IMR-90 (cell line): ENCODE results near the gene RAD51D. TPM values are rescaled to one million over a fixed set of nuclear protein-coding genes. Genes with fewer than 3 reads are reported as not detected.

ENCODE experiments used
- ATAC-seq: fragments of 200-7000 bp; cut with Tn5 transposase; 2 replicates; pipeline ENCODE4 v1.9.1; 2020; ENCODE audit warnings: low read depth, mild to moderate bottlenecking, moderate library complexity
- BruUV-seq: library from RNA; stranded (reverse); fragments of 400-500 nt; replicated peaks from 2 replicates; lab custom pipeline; 2021; lab: Mats Ljungman, UMichigan
- CTCF ChIA-PET: fragments of 300-600 bp; formaldehyde crosslinking; extraction: SDS; loops from one replicate; lab custom pipeline; 2021; ENCODE audit warnings: antibody characterized with exemption; lab: Yijun Ruan, JAX
- POLR2A ChIA-PET: fragments of 300-600 bp; sonication (Branson Sonifier 250); formaldehyde crosslinking; loops from one replicate; lab custom pipeline; 2022; ENCODE audit warnings: antibody characterized with exemption; ENCODE audit not compliant: unreplicated experiment; lab: Charles Lee
- DNase-seq: peaks from one replicate; pipeline ENCODE4 v3.0.0; 2013
- H2AFZ ChIP-seq: replicated peaks from 2 replicates; pipeline ENCODE3; 2013; ENCODE audit warnings: low read length, mild to moderate bottlenecking; ENCODE audit not compliant: poor library complexity
- H2AK5ac ChIP-seq: 2 replicates; pipeline ENCODE4 v1.6.1; 2013; ENCODE audit warnings: low read depth, low read length, inconsistent platforms
- H2AK9ac ChIP-seq: replicated peaks from 2 replicates; pipeline ENCODE3; 2013; ENCODE audit warnings: mild to moderate bottlenecking, low read depth, low read length, moderate library complexity; ENCODE audit not compliant: poor library complexity
- H2BK120ac ChIP-seq: 2 replicates; pipeline ENCODE4 v1.6.1; 2013; ENCODE audit warnings: low read depth, low read length, inconsistent platforms
- H2BK15ac ChIP-seq: 3 replicates; pipeline ENCODE4 v1.6.1; 2013; ENCODE audit warnings: low read depth, low read length, inconsistent platforms
- H2BK20ac ChIP-seq: 2 replicates; pipeline ENCODE4 v1.6.1; 2013; ENCODE audit warnings: low read depth, mild to moderate bottlenecking, inconsistent platforms, low read length, moderate library complexity
- H2BK5ac ChIP-seq: 2 replicates; pipeline ENCODE4 v1.6.1; 2013; ENCODE audit warnings: mild to moderate bottlenecking, low read depth, low read length, inconsistent platforms; ENCODE audit not compliant: poor library complexity, severe bottlenecking
- H3K14ac ChIP-seq: replicated peaks from 2 replicates; pipeline ENCODE4 v1.6.1; 2013; ENCODE audit warnings: low read depth, low read length, inconsistent platforms
- H3K18ac ChIP-seq: 2 replicates; pipeline ENCODE4 v1.6.1; 2013; ENCODE audit warnings: low read depth, low read length, control low read depth
- H3K23ac ChIP-seq: 2 replicates; pipeline ENCODE4 v1.6.1; 2013; ENCODE audit warnings: low read depth, low read length, inconsistent platforms
- H3K27ac ChIP-seq: 2 replicates; pipeline ENCODE4 v1.5.1; 2013; ENCODE audit warnings: mild to moderate bottlenecking, control low read depth, low read length; ENCODE audit not compliant: insufficient read depth
- H3K27me3 ChIP-seq: 2 replicates; pipeline ENCODE4 v1.6.1; 2013; ENCODE audit warnings: low read length; ENCODE audit not compliant: control insufficient read depth, insufficient read depth
- H3K36me3 ChIP-seq: 2 replicates; pipeline ENCODE4 v1.6.1; 2013; ENCODE audit warnings: low read length, mixed read lengths; ENCODE audit not compliant: control insufficient read depth, insufficient read depth
- H3K4ac ChIP-seq: 2 replicates; pipeline ENCODE4 v1.6.1; 2013; ENCODE audit warnings: low read depth, low read length, inconsistent platforms
- H3K4me1 ChIP-seq: 2 replicates; pipeline ENCODE4 v1.6.1; 2013; ENCODE audit warnings: low read length, mixed read lengths; ENCODE audit not compliant: control insufficient read depth, insufficient read depth
- H3K4me2 ChIP-seq: 2 replicates; pipeline ENCODE4 v1.6.1; 2013; ENCODE audit warnings: low read depth, mild to moderate bottlenecking, control low read depth, low read length, moderate library complexity
- H3K4me3 ChIP-seq: 2 replicates; pipeline ENCODE4 v1.5.1; 2013; ENCODE audit warnings: low read depth, mild to moderate bottlenecking, control low read depth, low read length, moderate library complexity; ENCODE audit not compliant: insufficient read depth
- H3K56ac ChIP-seq: 2 replicates; pipeline ENCODE4 v1.6.1; 2013; ENCODE audit warnings: low read length, inconsistent platforms; ENCODE audit not compliant: insufficient read depth; ENCODE audit errors: extremely low read depth
- H3K79me1 ChIP-seq, 2 experiments: 2 replicates each; pipeline ENCODE4 v1.6.1; 2013; ENCODE audit warnings: low read length in 2 of 2, inconsistent platforms in 1 of 2, low read depth in 1 of 2
- H3K9ac ChIP-seq: 2 replicates; pipeline ENCODE4 v1.6.1; 2013; ENCODE audit warnings: low read depth, low read length, control low read depth
- H3K9me1 ChIP-seq: 2 replicates; pipeline ENCODE4 v1.6.1; 2013; ENCODE audit warnings: low read length, inconsistent platforms; ENCODE audit not compliant: insufficient read depth
- H3K9me3 ChIP-seq: 2 replicates; pipeline ENCODE4 v1.6.1; 2013; ENCODE audit warnings: low read length; ENCODE audit not compliant: control insufficient read depth, insufficient read depth
- H4K20me1 ChIP-seq: 2 replicates; pipeline ENCODE4 v1.6.1; 2013; ENCODE audit warnings: low read length, inconsistent platforms; ENCODE audit not compliant: insufficient read depth
- H4K5ac ChIP-seq: 2 replicates; pipeline ENCODE4 v1.6.1; 2013; ENCODE audit warnings: mild to moderate bottlenecking, low read depth, low read length, control low read depth
- H4K8ac ChIP-seq, 2 experiments: 2 replicates each; pipeline ENCODE4 v1.6.1; 2013; ENCODE audit warnings: low read depth in 2 of 2, low read length in 2 of 2, control low read depth in 1 of 2, inconsistent platforms in 1 of 2
- H4K91ac ChIP-seq: 2 replicates; pipeline ENCODE4 v1.6.1; 2013; ENCODE audit warnings: low read depth, low read length, inconsistent platforms; ENCODE audit not compliant: insufficient read depth
- RFX5 ChIP-seq: IDR thresholded peaks from 2 replicates; pipeline ENCODE4 v1.8.0; 2012; ENCODE audit warnings: low read depth, mild to moderate bottlenecking, low read length, moderate library complexity
- WGBS, 2 experiments: methylation state at CpG; one replicate each; pipeline versions ENCODE4 v1.1.5 to v1.1.7; 2013; ENCODE audit warnings: missing lambda C conversion rate in 2 of 2; ENCODE audit not compliant: insufficient read length in 1 of 2; ENCODE audit errors: extremely low coverage in 2 of 2; 5-methylcytosine and 5-hydroxymethylcytosine counted together
- dilution Hi-C: fragments of 300-500 bp; cut with HindIII; formaldehyde crosslinking; loops from one replicate; pipeline ENCODE4 v1.14.3; 2018; ENCODE audit warnings: low sequenced_read_pairs; ENCODE audit not compliant: unreplicated experiment
- in situ Hi-C: fragments of 300-500 bp; cut with MboI; formaldehyde crosslinking; loops from 3 replicates; pipeline ENCODE4 v1.14.3; 2019; ENCODE audit warnings: low sequenced_read_pairs, inconsistent platforms, mixed read lengths
- intact Hi-C: fragments of 100-400 bp; cut with micrococcal nuclease; formaldehyde crosslinking; loops from 2 replicates; pipeline ENCODE4 v1.10.0; 2022
- polyA plus RNA-seq, 3 experiments: library from polyadenylated mRNA; depleted of rRNA; stranded (reverse); fragments of >200 nt; gene quantifications; 2 replicates each; pipeline ENCODE4 v1.2.3, GENCODE V29; 2012; ENCODE audit warnings: low replicate concordance in 1 of 3
- total RNA-seq: library from RNA; depleted of rRNA; stranded (reverse); fragments of >200 nt; gene quantifications from 2 replicates; pipeline ENCODE4 v1.2.3, GENCODE V29; 2012

Gene RAD51D
- total and polyA plus RNA-seq, 2 of the 4 experiments (the other 2 are of a cell fraction), result 10.8 to 12.7 TPM

- ATAC-seq (no peak), DNase-seq (no peak)
- Histone ChIP-seq H3K4me3 (no peak overlapping the region), H3K56ac (no peak overlapping the region), H3K27ac (no peak overlapping the region), H2BK20ac (no peak overlapping the region), H3K36me3 (no peaks in the 10 kb centered on the region), H4K20me1 (peaks cover 10% of the 10 kb centered on the region; the same call in 1 of the 2 replicates), H3K9me3 (no peaks in the 10 kb centered on the region), H3K9ac (no peak overlapping the region), H2BK5ac (no peak overlapping the region), H3K23ac (no peak overlapping the region), H2AK5ac (no peak overlapping the region), H3K4me2 (no peak overlapping the region), H4K5ac (no peak overlapping the region), H2BK15ac (no peak overlapping the region), H2BK120ac (no peak overlapping the region), H2AFZ (no peak overlapping the region), H3K18ac (no peak overlapping the region), H3K4ac (no peak overlapping the region), H4K8ac (no peak overlapping the region), H2AK9ac (no peak overlapping the region), H3K4me1 (peaks cover 7% of the 10 kb centered on the region; the same call in 1 of the 2 replicates), H4K91ac (no peak overlapping the region), H3K9me1 (peaks cover 12% of the 10 kb centered on the region), H3K14ac (no peak overlapping the region), H3K27me3 (no peaks in the 10 kb centered on the region), H3K79me1 (peaks cover 26 to 66% of the 10 kb centered on the region in 2 experiments)
- ChIA-PET CTCF (interaction anchor here (0.9 kb wide), 1 partner anchor 37 kb away, joined by 3 read pairs; no protein-coding TSS in a partner anchor), POLR2A (interaction anchor here (0.6 kb wide), 1 partner anchor 75 kb away, joined by 4 read pairs; no protein-coding TSS in a partner anchor)
- no CpG with 5 or more reads among the region's 1 CpG for WGBS, 2 experiments
- no peak for TF ChIP-seq RFX5
- dilution Hi-C loops, result no loop called here
- in situ Hi-C loops, result no loop called here
- BruUV-seq, result no TSS peak
- intact Hi-C loops, result no loop called here
These were observed 38.0 kb downstream of the RAD51D start for GRCh38 chr17:35081638-35082037.
